ENCODE results near the gene LMX1B.

DNA sequence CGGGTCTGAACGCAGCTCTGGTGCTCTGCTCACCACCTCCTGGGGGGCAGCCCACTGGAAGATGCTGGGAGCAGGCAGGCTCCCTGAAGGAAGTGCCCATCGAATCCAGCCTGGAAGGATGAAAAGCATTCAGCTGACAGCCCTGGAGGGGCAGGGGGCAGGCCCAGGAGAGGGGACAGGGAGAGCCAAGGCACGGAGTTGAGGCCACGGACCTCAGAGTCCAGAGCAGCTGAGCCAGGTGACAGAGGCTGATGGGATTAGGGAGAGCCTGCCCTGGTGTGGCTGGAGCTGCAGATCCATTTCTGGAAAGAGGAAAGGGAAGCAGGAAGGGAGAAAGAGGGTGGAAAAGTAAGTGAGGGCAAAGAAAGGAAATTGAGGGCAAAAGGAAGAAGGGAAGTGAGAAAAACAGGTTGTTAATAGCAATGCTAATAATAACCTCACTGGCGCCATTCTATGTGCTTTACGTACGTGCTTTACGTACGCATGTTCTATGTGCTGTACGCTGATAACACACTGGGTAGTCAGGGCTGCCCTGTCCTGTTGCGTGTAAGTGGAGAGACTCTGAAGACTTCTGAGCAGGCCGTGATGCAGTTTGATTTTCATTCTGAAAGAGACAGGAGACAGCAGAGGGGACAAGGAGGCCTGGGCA, 52.6 kb downstream of the LMX1B start:
- TF ChIP-seq, protein P1, sequence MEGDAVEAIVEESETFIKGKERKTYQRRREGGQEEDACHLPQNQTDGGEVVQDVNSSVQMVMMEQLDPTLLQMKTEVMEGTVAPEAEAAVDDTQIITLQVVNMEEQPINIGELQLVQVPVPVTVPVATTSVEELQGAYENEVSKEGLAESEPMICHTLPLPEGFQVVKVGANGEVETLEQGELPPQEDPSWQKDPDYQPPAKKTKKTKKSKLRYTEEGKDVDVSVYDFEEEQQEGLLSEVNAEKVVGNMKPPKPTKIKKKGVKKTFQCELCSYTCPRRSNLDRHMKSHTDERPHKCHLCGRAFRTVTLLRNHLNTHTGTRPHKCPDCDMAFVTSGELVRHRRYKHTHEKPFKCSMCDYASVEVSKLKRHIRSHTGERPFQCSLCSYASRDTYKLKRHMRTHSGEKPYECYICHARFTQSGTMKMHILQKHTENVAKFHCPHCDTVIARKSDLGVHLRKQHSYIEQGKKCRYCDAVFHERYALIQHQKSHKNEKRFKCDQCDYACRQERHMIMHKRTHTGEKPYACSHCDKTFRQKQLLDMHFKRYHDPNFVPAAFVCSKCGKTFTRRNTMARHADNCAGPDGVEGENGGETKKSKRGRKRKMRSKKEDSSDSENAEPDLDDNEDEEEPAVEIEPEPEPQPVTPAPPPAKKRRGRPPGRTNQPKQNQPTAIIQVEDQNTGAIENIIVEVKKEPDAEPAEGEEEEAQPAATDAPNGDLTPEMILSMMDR (IDR thresholded peaks at IDR 0.05), result no peak
- no peak for TF ChIP-seq EP300 (IDR thresholded peaks at IDR 0.05)
- no peak for TF ChIP-seq POLR2A (IDR thresholded peaks at IDR 0.05)

Data from upper lobe of left lung (tissue), 4 donors.